ENCODE measurements around the gene JCAD. TPM values are rescaled to one million over a fixed set of nuclear protein-coding genes. Genes with fewer than 3 reads are reported as not detected.

JCAD gene
- total and polyA plus RNA-seq, 2 of the 8 experiments (the other 6 are each of a cell fraction or from before 2014, with no cell fraction given): 0.56 to 5.2 TPM

GRCh38 chr10:29987471-29987870 lies 71.9 kb downstream of the JCAD start:
- no peak for FAIRE-seq
- Histone ChIP-seq H2BK120ac (replicated peaks; ENCODE audit: low read depth, low read length) (no peak overlapping the region), H3K79me2 (ENCODE audit: control insufficient read depth in 1 of 2, insufficient read depth in 2 of 2, low read length in 2 of 2) (no peaks in the 10 kb centered on the region), H3K79me1 (ENCODE audit: low read depth, low read length) (no peaks in the 10 kb centered on the region), H2BK20ac (ENCODE audit: low read length) (no peak overlapping the region), H3K9me3 (ENCODE audit: insufficient read depth in 2 of 2, low read depth in 1 of 2, low read length in 1 of 2) (0 out of 4 replicates have a peak, but pooled peaks cover 2 to 3% of the 10 kb centered on the region in 2 experiments), H2BK5ac (ENCODE audit: low read depth, low read length) (no peak overlapping the region), H3K27me3 (replicated peaks in 1 of 4; ENCODE audit: control insufficient read depth in 3 of 4, extremely low read depth in 1 of 4, insufficient read depth in 3 of 4, low read length in 3 of 4) (no peaks in the 10 kb centered on the region), H2BK12ac (ENCODE audit: low read depth, low read length) (no peak overlapping the region), H3K36me3 (ENCODE audit: control insufficient read depth in 2 of 4, insufficient read depth in 4 of 4, low read length in 3 of 4) (no peaks in the 10 kb centered on the region), H3K4ac (replicated peaks; ENCODE audit: insufficient read length, low read depth, low read length) (no peak overlapping the region), H3K27ac (ENCODE audit: low read depth, low read length) (no peak overlapping the region), H3K14ac (ENCODE audit: insufficient read length) (no peak overlapping the region), H2BK15ac (ENCODE audit: low read length) (no peak overlapping the region), H3K18ac (ENCODE audit: extremely low read depth, low read length) (no peak overlapping the region), H3K4me3 (ENCODE audit: extremely low read depth in 1 of 4, insufficient read depth in 2 of 4, low read depth in 3 of 4, low read length in 4 of 4) (no peak overlapping the region), H3K56ac (replicated peaks; ENCODE audit: insufficient read length, low read depth, low read length) (no peak overlapping the region), H3K23me2 (ENCODE audit: low read depth, low read length) (no peaks in the 10 kb centered on the region), H3K9ac (replicated peaks in 1 of 4; ENCODE audit: extremely low read depth in 1 of 4, low read depth in 3 of 4, low read length in 3 of 4) (no peak overlapping the region), H2AK5ac (ENCODE audit: low read depth, low read length) (no peak overlapping the region), H3K4me2 (ENCODE audit: insufficient read depth in 1 of 2, low read depth in 2 of 2, low read length in 2 of 2) (no peak overlapping the region), H3K23ac (ENCODE audit: insufficient read length) (no peak overlapping the region), H4K91ac (replicated peaks; ENCODE audit: insufficient read length, low read length) (no peak overlapping the region), H3K4me1 (replicated peaks in 1 of 4; ENCODE audit: control insufficient read depth in 3 of 4, insufficient read depth in 4 of 4, low read length in 3 of 4) (no peaks in the 10 kb centered on the region), H4K8ac (ENCODE audit: extremely low read depth, insufficient read depth, low read length) (no peak overlapping the region), H4K20me1 (replicated peaks in 1 of 2; ENCODE audit: control insufficient read depth in 1 of 2, insufficient read depth in 2 of 2, low read length in 2 of 2) (no peaks in the 10 kb centered on the region), H2AFZ (ENCODE audit: low read length) (no peak overlapping the region), H4K5ac (ENCODE audit: insufficient read length, low read depth, low read length) (no peak overlapping the region)
- DNase-seq (ENCODE audit: low read depth in 1 of 2, low spot score in 2 of 2): no peak
- CTCF ChIA-PET (ENCODE audit: partially characterized antibody): interaction anchor here (0.8 kb wide), 1 partner anchor 11 kb away, joined by 3 read pairs; no protein-coding TSS in a partner anchor
- POLR2A ChIA-PET (ENCODE audit: partially characterized antibody): no interaction called here
- 99% methylated on average over 4 of the region's 4 CpGs; no CpG with 5 or more reads in 1 of the 2 experiments for WGBS, 2 experiments (ENCODE audit: extremely low coverage in 1 of 2, insufficient coverage in 1 of 2, insufficient read length in 1 of 2, insufficient replicate concordance in 2 of 2, low coverage in 1 of 2, low lambda C conversion rate in 2 of 2, missing lambda C conversion rate in 1 of 2)
- TF ChIP-seq TCF12 (IDR thresholded peaks at IDR 0.05; ENCODE audit: low read depth, low read length) (no peak), TAF7 (optimal IDR thresholded peaks at IDR 0.05; ENCODE audit: borderline replicate concordance, low read depth, low read length) (no peak), SIX5 (IDR thresholded peaks at IDR 0.05; ENCODE audit: low read depth, low read length) (no peak), FOSL1 (IDR thresholded peaks at IDR 0.05; ENCODE audit: insufficient read depth, low read depth, low read length) (no peak), BACH1 (IDR thresholded peaks at IDR 0.05; ENCODE audit: low read length) (no peak), SP2 (IDR thresholded peaks at IDR 0.05; ENCODE audit: low read length) (no peak), TBP (IDR thresholded peaks at IDR 0.05; ENCODE audit: low read depth, low read length) (no peak), CBX8 (IDR thresholded peaks at IDR 0.05; ENCODE audit: borderline replicate concordance, low read depth, low read length) (no peak), SP4 (IDR thresholded peaks at IDR 0.05; ENCODE audit: low read length) (no peak), POLR2A (IDR thresholded peaks at IDR 0.05; ENCODE audit: control extremely low read depth in 1 of 2, low read depth in 2 of 2, low read length in 2 of 2) (no peak), CHD1 (IDR thresholded peaks at IDR 0.05; ENCODE audit: low read depth, low read length) (no peak), POU5F1 (IDR thresholded peaks at IDR 0.05; ENCODE audit: low read depth, low read length) (no peak), BCL11A (IDR thresholded peaks at IDR 0.05; ENCODE audit: low read depth in 2 of 2, low read length in 2 of 2) (no peak), TEAD4 (IDR thresholded peaks at IDR 0.05; ENCODE audit: low read depth, low read length) (no peak), NRF1 (IDR thresholded peaks at IDR 0.05; ENCODE audit: low read depth, low read length) (no peak), CEBPB (IDR thresholded peaks at IDR 0.05; ENCODE audit: low read depth, low read length) (no peak)
- TF ChIP-seq, protein P1, sequence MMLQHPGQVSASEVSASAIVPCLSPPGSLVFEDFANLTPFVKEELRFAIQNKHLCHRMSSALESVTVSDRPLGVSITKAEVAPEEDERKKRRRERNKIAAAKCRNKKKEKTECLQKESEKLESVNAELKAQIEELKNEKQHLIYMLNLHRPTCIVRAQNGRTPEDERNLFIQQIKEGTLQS (IDR thresholded peaks at IDR 0.05; ENCODE audit: insufficient read depth, low read depth, low read length): no peak
